NOMO-1 (cell line): ENCODE data around the gene TMEM179.
"Not testable (repeated sequence)": the region's sequence is repeated elsewhere in the genome, so short reads cannot be mapped to it uniquely, and the experiment has no call there.

ENCODE experiments used
- DNase-seq, 2 experiments: peaks; one replicate each; lab custom pipeline; 2025; ENCODE audit not compliant: unreplicated experiment in 2 of 2; lab: John Stamatoyannopoulos, UW

TMEM179 gene

DNA sequence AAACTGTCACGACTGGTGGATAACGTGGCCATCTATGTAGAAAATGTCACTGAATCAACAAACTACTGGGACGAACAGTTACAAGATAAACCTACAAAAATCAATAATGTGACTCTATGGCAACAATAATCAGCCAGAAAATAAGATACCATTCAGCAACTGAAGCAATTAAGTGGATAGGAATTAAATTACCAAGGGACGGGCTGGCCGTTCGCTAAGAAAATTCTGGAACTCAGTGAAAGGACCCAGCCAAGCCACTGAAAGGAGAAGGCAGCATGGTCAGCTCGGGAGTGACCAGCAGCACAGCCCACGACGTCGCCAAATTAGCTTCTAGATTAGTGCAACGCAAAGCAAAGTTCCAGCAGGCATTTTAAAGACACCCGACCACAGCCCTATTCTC is 33.6 kb upstream of the TMEM179 start:
- DNase-seq = no peak

DNA sequence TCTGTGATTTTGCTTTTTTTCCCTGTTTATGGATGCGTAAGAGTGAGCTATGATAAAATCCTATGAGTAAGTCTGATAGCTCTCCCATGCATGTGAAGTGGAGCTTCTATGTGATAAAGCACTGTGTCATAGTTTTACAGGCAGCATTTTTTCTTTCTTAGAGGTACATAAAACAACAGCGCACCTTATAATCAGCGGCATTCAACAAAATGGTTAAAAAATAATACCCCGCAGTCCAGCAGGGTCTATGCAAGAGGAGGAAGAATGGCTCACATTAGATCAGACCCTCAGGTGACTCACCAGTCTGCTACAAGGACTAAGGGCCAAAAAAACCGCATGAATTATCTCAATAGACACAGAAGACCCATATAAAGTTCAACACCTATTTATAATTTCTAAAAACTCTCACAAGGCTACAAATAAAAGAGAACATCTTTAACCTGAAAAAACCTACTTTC is 33.0 kb upstream of the TMEM179 start:
- no peak for DNase-seq

DNA sequence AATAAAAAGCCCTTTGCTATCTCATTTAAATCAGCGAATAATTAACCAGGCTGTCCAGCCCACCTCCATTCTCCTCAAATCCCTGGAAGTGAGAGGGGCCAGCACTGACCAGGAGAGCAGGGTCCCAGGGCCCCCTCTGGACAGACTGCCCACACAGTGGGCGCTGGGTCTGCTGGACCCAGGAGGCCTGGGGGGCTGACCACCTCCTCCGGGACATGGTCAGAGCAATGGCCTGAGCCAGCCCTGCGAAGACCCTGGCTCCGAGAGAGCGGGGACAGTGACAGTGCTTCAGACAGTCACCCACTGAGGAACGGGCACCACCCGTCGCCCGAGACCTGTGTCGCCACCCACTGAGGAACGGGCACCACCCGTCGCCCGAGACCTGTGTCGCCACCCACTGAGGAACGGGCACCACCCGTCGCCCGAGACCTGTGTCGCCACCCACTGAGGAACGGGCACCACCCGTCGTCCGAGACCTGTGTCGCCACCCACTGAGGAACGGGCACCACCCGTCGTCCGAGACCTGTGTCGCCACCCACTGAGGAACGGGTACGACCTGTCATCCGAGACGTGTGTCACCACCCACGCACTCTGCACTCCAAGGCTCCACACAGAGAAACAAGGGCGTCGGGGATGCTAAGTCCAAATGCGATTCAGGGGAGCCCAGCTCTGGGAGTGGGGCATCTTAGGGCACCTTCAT is 32.4 kb upstream of the TMEM179 start:
- DNase-seq = not testable (repeated sequence)

DNA sequence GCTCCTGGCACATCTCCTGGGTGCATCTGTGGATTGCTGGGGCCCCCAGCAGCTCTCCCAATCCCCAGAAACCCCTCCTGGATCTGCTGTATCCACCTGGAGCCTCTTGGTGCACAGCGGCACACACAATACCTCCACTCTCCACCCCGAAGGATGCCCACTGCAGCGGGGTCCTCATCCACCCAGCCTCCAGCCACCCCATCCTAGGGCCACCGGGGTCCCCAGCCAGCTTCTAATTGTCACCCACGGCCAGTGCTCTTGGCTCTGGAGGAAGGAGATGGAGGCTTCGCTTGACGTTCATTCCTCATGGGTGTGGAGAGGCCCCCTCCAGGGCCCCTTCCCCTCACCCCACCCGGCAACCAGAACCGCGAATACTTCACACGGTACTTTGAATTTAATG is 31.6 kb upstream of the TMEM179 start:
- DNase-seq = no peak

DNA sequence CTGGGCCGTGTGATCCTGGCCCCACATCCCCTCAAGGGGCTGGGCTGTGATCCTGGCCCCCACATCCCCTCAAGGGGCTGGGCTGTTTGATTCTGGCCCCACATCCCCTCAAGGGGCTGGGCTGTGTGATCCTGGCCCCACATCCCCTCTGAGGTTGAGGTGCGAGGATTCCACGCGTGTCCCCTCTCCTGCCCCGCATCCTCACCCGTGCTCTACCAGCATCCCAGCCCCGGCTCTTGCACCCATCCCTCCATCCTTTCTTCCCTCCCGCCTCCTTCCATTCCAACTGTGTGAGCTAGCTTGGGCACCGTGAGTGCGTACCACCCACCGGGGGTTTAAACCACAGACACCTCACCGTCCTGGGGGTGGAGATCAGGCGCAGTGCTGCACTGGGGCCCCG is 31.1 kb upstream of the TMEM179 start:
- no peak for DNase-seq

DNA sequence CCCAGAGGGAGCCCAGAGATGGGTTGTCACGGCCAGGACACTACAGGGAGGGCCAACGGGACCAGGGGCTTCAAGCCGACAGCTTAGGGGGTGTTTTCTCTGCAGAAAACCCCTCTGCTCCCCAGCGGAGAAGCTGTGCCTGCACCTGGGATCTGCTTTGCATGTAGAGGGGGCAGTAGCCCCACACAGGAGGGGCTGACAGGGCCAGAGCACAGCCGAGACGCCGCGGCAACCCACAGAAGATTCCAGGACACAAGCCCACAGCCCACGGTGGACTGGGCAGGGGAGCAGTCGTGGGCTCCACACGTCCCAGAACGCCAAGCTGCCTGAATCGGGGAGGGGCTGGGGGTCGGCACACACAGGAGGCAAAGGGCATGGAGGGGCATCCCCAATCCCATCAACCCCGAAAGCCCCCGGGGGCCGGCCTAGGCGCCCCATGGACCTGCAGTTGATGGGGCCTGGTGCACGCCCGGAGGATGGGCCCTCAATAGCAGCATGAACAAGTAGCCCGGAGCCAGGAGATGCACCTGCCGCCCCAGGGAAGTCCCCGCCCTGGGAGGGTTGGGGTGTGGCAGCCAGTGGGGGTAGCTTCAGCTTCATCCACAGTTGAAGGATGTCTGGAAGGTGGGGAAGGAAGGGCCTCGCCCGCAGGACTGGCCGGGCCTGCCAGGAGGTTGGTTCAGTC is 30.5 kb upstream of the TMEM179 start:
- no peak for DNase-seq

DNA sequence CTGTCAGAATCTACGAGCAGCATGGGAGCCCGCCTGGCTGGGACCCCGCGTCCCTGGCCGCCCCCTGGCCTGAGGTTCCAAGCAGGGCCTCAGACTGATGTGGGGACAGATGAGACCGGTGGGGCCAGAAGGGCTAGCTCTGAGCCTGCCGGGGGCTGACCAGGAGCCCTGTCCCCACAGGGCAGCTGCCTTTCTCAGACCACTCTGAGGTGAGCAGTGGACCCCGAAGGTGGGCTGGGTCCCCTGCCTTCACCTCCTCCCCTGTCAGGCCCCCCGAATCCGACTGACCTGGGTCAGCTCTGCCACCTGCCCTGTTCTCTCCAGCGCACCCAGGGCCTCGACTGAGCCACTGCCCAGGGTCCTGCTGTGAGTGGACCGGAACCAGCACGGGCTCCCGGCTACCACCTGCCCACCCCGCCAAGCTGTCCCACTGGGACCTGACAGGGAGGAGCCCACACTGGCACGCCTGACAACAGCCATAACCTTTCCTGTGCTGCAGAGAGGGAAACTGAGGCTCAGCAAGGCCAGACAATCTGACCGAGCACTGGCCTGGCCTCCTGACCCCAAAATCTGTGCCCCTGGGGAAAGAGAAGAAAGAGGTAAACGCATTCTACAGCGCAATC is 29.7 kb upstream of the TMEM179 start:
- DNase-seq = no peak

DNA sequence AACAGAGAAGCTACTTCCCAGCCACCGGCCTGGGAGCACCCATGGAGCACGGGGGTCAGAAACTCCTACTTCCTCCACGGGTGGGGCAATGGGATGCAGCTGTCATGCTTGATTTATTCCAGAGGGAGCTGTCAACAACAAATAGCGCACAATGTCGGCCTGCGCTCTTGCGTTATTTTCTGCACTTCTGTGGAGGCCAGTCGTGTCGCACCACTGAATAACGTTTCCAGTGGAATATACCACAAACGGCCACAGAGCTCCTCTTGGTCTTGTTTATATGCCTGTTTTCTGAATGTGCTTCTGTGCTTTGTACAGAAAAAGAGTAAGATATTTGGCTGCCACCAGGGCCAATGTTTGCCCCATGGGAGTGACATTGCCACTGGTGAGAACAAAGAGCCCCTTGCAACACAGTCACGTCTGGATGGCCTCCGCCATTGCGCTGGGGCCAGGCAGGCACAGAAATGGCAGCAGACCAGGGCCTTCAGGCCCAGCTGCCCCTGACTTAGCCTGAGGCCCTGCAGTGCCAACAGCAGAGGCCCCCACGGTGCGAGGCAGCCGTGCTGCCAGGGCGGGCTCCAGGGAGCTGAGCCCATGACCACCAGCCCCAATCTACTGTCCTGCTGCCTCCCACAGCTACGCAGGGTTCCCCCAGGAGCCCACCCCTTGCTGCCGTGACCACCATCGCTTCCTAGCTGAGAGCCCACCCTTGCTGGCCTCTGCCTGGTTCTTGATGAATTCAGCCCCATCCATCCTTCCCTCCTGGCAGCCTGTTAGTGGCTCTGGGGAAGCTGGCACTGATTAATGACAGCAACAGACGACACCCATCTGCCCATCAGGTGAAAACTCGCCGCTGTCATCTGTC is 28.9 kb upstream of the TMEM179 start:
- DNase-seq = no peak

DNA sequence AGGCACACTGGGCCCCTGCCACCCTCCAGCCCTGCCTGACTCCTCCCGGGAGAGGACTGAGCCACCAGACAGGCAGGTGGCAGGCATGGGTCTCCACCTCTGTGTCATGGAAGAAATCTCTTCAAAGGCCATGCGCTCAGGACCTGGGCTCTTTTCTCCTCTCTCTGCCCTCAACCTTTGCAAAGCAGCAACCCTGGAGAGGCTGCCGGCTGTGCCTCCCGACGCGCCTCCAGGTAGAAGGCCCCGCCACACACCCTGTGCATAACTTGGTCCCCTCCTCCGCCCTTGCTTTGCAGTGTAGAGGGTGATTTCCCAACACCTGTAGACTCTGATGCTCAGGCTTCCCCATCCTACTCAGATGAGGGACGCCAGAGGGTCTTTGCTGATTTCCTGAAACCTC is 28.2 kb upstream of the TMEM179 start:
- no peak for DNase-seq

DNA sequence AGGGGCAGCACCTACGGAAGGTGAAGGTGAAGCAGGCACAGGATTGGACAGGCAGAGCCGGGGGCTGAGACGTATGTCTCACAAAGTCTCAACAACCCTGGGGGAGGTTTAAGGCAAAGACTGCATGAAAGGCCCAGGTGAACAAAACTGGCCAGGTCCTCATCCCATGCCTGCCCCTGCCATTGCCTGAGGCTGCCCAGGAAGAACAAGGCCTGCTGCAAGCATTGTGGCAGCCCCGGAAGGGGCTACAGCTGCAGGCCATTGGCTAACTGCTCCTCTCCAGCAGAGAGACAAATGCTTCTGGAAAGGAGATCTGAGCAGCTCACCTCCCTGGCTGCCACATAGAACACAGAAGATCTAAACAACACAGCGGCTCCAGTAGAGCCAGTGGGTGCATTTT is 20.4 kb upstream of the TMEM179 start:
- DNase-seq = no peak

DNA sequence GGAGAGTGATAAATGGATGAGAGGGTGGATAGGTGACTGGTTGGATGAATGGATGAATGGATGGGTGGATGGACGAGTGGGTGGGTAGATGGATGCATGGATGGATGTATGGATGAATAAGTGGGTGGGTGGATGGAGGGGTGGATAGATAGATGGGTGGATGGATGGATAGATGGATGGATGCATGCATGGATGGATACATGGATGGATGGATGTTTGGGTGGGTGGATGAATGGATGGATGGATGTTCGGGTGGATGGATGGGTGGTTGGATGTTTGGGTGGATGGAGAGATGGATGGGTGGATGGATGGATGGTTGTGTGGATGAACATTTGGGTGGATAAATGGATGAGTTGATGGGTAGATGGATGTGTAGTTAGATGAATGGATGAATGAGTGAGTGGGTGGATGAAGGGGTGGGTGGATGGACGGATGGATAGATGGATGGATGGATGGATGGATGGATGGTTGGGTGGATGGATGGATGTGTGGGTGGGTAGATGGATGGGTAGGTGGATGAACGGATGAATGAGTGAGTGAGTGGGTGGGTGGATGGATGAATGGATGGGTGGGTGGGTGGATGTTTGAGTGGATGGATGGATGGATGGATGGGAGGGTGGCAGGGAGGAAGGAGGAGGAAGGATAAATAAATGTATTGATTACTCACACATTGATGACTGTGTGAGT is 9.7 kb upstream of the TMEM179 start:
- no peak for DNase-seq

DNA sequence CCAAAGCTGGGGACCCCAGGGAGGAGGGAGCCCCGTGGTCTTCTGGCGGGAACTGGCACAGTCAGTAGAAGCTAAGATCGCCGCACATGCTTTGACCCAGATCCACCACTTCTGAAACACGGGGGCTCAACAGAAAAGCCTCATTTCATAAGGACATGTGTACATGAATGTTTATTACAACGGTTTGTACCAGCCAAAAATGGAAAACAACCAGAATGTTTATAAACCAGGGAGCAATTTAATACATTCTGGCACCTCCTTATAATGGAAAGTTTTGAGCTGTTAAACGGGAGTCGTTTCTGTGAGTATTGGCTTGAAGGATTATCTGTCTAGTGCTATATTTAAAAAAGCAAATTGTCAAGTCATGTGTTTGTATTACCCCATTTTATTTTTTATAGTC is 7.3 kb upstream of the TMEM179 start:
- DNase-seq = no peak

DNA sequence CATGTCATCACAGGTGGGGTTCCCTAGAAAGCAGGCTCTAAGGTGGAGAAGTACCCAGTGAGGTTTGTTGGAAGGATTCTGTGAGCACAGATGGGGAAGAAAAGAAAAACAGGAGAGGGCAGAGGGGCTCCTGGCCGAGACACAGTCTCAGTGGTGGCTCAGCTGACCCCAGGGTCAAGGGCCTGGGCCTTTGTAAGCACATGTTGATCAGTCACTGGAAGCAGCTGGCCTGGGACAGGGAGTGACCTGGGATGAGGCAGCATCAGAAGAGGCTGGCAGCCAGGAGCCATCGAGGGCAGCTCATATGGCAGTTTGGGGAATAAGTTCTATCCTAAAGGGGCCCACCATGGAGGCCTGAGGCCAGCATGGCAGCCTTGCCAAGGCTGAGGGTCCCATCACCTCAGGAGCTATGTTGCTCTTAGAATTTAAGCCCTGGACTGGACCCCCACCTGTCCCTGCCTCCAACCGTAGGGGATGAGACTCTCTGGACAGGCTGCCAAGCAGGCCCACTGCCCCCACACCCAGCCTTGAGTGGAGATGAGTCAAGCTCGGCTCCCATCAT is 6.3 kb upstream of the TMEM179 start:
- DNase-seq = no peak

DNA sequence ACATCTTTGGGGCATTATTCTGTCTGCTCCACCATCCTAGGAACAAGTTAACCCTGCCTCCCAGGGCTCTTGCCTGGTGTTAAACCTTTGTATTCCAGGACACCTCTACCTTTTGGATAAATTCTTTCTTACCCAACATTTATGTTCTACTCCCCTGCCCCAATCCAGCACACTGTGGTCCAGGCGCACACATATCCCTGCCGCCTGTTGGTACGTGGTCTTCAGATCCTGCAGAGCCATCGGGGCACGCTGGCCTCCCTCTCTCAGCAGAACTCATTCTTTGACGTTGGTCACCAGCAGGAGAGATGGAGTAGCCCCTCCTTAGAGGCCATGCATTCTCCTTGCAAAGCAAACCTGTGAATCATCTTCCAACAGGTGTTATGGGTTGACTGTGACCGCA is 5.1 kb upstream of the TMEM179 start:
- no peak for DNase-seq

DNA sequence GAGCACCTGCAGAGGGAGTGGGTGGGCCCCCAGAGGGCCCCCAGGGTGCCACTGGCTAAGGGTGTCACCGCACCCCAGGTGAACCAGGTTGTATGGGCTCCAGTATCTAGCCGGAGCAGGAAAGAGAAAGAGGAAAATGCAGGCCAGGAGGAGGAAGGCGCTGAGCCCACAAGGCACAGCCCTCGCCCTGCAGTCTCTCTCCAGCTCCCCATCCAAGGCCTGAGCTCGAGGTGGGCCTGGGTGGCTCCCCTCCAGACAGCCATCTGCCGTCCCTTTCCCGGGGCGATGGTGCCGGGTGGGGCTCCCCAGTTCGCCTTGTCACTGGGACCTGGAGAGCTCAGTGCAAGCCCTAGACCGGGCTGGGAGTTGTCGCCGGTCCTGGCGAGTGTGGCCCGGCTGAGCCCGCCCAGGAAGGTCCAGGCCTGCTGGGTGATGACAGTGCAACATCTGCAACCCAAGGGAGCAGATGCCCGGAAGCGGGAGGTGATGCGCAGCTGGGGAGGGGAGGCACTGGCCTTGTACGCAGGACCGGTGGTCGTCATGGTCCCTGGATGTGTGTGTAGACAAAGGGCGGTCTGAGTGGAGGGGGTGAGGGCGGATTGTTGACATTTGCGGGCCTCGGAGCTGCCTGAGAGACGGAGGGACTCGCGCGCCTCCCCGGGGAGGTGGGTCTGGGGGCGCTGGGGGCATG is 716 bp downstream of the TMEM179 start:
- no peak for DNase-seq

DNA sequence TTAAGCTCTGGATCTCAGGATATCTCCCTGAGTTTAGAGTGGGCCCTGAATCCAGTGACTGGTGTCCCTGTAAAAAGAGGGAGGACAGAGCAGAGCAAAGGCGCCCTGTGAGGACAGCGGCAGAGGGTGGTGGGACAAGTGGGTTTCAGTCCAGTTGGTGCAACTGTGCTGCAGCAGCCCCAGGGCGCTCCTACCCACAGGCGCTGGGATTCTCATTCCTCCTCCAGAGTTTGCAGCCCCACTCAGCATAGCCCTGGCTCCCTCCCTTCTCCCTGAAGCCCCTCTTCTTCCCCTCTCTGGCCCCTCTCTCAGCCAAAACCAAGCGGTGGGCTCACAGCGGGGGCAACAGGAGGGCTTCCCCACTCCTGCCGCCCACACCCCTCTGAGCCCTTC is 1.6 kb downstream of the TMEM179 start:
- DNase-seq = no peak

DNA sequence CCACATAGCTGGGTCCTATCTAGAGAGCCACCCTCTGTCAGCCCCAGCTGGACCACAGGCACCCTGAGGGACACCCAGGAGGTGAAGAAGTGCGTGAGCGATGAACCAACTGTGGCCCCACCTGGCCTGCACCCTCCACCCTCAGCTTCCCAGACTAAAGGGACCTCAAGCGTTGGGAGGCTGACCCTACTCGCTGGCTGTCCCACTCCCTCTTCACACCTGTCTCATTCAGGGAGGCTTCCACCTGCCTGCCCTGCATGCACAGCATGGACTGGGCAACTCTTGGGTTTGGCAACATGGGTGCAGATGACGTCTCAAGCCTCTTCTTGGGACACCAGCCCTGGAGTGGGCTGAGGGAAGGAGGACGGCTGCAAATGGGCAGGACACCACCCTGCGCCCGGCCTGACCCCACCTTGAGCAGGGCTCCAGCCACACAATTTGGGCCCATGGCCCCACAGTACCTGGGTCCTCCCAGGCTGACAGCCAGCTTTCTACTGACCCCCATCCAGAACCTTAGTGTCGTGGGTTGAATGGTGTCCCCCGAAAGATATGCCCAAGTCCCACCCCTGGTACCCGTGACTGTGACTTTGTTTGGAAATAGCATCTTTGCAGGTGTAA is 2.1 kb downstream of the TMEM179 start:
- no peak for DNase-seq

DNA sequence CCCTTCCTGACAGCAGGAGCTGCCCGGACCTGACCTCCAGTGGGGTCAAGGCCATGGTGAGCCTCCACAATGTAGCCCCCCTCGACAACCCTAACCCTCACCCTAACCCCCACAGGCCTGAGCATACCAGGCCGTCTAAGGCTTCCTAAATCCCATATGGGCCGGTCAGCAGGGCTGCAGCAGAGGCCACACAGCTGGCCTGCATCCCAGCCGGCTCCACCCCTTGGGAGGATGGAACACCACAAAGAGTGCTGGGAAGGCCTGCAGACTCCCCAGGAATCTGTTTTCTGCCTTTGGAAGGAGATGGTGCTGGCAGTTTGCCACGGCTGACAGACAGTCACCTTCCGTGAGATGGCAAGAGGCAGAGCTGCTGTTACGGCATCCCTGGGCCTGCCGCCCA is 2.8 kb downstream of the TMEM179 start:
- no peak for DNase-seq

DNA sequence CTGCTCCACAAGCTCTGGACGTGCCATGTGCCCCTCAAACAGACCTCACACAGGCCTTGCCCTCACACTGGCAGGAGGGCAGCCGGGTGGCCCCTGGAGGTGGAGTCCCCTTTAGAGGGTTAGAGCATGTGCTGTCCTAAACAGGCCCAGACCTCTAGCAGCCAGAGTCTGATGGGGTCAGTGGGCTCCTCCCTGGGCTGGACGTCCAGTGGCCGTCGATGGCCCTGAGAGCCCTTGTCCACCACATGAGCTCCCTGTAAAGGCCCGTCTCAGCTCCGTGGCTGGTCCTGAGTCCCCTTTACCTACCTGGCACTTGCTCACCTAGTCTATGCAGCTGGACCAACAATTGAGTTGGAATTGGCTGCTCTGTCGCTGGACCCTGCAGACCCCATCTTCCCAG is 3.8 kb downstream of the TMEM179 start:
- no peak for DNase-seq
